ENCODE data around the gene PAMR1.
A peak's percentile ranks its signal among the peaks of the same experiment; 100 is the strongest.
"Not testable (repeated sequence)": the region's sequence is repeated elsewhere in the genome, so short reads cannot be mapped to it uniquely, and the experiment has no call there.

PAMR1 gene, protein sequence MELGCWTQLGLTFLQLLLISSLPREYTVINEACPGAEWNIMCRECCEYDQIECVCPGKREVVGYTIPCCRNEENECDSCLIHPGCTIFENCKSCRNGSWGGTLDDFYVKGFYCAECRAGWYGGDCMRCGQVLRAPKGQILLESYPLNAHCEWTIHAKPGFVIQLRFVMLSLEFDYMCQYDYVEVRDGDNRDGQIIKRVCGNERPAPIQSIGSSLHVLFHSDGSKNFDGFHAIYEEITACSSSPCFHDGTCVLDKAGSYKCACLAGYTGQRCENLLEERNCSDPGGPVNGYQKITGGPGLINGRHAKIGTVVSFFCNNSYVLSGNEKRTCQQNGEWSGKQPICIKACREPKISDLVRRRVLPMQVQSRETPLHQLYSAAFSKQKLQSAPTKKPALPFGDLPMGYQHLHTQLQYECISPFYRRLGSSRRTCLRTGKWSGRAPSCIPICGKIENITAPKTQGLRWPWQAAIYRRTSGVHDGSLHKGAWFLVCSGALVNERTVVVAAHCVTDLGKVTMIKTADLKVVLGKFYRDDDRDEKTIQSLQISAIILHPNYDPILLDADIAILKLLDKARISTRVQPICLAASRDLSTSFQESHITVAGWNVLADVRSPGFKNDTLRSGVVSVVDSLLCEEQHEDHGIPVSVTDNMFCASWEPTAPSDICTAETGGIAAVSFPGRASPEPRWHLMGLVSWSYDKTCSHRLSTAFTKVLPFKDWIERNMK

DNA sequence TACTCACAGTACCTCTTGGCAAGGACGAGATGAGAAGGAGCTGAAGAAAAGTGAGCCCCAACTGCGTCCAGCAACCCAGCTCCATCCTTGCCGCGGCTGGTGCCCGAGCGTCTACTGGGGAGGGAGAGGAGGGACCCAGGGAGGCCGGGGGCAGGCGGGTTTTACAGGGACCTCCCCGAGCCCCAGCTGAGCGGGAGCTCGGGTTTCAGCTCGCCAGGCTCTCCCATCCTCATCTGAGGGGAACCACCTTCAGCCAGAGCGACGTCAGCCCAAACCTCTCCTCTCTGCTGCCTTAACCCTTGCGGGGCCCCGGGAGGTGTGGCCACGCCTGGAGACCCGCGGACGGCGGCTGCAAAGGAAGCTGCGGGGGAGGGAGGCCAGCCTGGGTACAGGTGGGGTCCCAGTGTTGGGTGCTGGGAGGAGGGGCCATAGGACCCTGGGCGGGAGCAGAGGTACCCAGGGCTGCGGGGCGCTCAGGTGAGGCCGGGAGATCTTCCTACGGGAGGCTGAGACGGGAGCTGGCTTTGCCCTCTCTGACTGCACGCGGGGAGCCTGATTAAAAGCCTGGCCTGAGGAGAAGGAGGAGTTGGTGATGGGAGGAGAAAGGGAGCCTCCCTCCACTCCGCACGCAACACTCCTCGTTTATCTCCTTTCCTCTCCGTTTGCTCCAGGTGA, at the start of gene PAMR1:
Gene PAMR1, minus strand, starts transcription at position 116 of the 675 bp plus-strand sequence. Its CDS starts 31 bp downstream, at position 85.
- DNase-seq (ENCODE audit: low spot score), result peak; percentile 87

DNA sequence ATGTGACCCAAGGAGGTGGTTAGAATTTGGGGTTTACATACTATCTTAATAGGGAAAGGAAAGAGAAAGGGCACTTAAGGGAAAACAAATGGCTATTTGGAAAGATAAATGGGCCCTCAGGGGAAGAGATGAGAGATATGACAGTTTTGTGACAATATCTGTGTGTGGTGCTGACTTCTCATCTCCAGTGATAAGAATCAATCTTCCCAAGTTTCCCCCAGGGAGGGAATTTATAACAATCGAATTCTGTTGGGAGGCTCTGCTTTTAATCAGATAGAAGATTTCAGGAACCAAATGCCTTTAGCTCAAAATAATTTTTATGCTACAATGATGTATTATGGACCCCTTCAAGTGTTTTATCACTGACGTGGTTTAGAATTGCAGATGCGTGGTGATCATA, 46.3 kb upstream of the PAMR1 start:
- DNase-seq (ENCODE audit: low spot score), result no peak

DNA sequence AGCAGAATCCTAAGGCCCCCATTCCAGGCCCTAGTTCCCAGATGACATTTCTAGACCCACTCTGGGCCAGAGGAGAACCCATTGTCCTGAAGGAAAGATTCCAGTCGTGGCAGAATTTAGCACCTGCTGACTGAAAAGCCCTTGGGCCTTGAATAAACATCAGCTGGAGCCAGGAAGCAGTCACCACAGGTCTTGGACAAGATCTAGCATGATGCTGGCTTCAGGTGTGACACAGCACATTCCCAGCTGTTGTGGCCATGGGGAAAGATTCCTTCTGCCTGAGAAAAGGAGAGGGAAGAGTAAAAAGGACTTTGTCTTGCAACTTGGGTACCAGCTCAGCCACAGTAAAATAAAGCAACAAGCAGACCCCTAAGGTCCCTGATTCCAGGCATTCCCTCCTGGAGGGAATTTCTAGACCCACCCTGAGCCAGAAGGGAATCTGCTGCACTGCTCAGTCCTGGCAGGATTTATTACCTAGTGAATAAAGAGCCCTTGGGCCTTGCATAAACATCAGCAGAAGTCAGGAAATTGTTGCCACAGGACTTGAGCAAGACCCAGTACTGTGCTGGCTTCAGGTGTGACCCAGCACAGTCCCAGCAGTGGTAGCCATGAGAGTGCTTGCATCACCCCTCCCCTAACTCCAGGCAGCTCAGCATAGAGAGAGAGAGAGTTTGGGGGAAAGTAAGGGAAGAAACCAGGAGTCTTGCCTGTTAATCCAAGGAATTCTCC, 42.5 kb upstream of the PAMR1 start:
- DNase-seq (ENCODE audit: low spot score), result no peak

DNA sequence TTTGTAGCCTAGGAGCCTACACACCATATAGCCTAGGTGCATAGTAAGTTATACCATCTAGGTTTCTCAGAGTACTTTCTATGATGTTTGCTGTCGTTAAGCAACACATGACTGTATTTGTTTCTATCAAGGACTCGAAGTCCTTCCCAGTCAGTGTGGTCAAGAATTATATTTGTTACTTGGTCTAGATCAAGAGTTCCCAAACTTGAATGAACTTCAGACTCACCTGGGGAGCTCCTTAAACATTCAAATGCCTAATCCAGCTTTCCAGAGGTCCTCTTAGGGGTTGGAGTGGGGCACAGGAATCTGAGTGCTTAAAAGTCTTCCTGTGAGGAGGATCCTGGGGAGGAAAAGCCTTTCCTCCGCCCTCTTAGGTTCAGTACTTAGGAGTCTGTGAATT, 41.5 kb upstream of the PAMR1 start:
- DNase-seq (ENCODE audit: low spot score), result no peak

DNA sequence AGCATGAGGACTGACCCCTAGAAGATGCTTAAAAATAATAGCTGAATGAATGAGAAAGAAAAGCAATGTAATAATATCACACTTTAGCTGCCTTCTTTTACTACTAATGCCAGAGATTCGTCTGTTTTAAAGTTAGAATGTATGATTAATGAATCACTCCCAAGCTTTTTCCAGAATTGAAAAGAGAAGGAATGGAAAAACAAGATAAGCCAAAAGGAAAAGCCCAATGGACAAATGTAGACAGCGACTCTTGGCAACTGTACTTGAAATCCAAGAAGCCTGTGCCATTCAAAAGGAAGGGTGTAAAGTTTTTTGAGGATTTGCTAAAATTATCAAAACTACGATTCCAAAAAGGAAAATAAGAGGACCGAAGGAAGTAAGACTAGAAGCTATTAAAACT, 40.8 kb upstream of the PAMR1 start:
- DNase-seq (ENCODE audit: low spot score), result no peak

DNA sequence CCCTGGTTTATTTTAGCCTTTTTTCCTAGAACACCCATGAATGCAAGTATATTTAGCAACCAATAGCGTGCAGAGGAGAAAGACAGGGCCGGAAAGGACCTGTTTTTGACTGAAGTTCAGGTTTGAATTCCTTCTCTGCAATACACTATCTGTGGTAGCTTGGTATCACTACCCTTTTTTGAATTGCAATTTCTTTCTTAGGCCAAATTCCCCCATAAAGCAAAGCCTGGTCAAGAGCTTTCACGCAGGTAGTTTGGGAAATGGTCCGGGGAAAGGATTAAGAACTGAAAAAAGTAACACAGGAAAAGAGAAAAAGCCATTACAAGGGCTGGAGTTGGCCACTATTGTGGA, 38.8 kb upstream of the PAMR1 start:
- no peak for DNase-seq (ENCODE audit: low spot score)

DNA sequence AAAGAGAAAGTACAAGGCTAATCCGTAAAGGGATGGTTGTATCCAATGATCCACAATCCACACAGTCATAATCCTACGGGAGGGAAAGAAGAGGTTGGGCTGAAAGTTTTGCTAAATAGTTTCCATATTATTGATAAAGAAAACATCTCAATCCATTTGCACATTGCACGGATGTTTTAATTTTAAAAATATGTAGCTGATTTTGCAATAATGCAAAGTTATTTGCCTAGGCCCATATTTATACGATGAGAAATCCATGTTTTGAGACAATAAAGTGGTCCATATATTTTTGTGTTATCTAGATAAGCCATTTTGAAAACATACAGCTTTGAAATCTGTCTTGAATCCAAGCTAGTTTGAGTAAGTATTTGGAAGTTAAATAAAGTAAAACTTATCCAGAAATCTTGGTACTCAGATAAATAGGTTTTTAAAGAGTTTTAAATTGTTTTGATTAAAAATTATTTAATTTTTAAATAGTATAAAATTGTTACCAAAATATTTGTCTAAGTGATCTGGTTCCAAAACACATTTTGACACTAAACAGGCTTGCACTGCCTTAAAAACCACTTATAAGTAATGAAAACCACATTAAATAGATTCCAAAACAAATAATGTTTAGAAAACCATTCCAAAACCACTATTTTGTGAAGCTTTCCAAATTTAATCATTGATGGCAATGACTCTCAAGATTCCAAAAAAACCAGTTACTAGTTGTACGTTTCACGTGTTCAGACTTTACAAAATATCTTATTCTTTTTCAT, 38.2 kb upstream of the PAMR1 start:
- peak; percentile 42 for DNase-seq (ENCODE audit: low spot score)

DNA sequence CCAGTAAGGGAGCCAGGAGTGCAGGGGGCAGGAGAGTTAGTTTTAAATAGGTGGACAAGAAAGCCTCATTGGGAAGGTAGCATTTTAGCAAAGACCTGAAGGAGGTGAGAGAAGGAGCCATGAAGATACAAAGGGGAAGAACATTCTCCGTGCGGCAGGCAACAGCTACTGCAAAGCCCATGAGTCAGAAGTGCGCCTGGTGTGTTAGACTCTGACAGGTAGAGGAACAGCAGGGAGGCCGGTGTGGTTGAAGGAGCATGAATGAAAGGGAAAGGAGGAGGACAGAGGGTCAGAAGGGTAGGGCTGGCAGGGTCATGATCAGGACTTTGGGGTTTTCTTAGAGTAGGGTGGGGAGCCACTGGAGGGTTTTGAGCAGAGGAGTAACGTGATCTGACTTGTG, 34.5 kb upstream of the PAMR1 start:
- DNase-seq (ENCODE audit: low spot score), result no peak

DNA sequence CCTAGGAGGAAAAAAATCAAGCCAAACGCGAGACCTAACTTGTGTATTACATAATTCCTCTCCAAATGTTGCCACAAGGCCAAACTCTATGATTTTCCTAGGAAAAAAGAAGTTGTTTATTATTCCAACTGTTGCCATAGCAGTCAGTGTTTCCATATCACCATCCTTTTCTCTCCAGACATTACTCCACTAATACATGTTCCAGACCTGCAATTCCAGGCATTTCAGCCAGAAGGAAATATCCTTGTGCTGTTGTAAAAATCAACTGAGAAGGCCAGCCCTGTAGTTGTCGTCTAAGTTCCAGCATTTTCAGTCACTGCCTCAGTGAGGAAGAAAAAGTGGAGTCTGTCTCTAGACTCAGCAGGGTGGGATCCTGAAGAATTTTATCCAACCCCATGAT, 33.1 kb upstream of the PAMR1 start:
- DNase-seq (ENCODE audit: low spot score), result no peak

DNA sequence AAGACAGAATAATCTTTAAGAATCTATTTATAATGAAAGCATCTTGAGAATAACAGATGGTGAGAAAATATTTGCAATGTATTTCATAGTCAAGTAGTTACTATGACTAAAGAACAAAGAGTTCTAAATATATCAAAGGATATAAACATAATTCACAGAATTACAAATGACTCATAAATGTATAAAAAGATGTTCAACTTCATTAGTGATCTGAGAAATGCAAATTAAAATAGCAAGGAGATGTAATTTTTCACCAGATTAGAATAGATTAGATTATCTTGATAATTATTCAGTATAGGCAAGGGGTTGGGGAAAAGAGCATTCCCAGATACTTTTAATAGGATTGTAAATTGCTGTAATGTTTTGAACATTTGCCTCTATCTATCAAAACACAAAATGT, 30.1 kb upstream of the PAMR1 start:
- no peak for DNase-seq (ENCODE audit: low spot score)

DNA sequence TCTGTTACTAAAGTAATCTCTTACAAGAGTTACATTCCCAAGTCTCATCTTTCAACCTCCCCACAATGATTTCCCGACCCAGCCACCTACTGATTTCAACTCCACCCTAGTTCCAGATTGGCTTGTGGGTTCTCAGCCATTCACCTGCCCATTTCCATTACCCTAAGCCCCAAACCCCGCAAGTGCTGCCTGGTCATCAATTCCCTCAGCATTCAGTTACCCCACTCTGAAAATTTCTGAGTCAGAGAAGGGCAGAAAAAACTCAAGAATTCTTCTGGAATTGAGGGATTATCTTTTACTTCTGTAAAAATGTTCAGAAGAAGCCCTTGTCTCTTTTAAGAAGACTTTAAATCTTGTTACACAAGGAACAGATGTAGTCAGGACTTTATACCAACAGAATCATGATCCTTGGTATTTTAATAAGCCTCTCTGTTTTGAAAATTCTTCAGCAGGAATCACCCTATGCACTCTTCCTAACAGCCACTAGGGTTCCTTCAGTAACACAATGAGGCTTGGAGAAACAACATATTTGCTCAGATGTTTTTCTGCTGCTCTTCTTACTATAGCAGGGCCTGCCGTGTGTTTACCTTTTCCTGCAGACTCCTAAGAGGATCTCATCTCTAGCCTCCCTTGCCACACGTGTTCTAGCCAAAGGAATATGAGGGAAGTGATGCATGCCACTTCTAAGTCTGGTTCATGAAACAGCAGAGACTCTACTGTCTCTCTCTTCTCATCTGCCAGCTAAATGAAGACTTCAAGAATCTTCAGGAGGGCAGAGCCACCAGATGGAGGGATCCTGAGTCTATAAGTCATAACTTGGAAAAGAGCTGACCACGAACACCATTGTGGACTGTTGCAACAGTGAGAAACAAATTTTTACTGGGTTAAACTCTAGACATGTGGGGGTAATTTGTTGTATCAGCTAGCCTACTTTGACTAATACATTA, 29.3 kb upstream of the PAMR1 start:
- peak; percentile 56 for DNase-seq (ENCODE audit: low spot score)

DNA sequence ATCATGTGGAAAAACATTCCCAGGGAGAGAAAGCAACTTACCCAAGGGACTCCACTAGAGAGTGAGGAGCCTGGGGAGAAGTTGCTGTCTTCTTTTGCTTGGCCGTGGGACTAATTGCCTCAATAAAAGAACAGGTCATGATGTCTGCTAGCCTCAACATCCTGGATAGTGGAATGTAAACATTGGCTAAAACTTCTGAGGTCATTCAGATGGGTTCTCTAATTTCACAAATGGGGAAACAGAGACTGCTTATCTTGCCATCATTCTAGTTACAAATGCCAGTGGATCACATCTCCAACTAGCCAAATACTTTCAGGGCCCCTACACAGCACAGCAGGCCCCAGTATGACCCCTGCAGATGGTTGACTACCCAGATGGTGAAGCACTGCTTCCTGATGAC, 28.4 kb upstream of the PAMR1 start:
- peak; percentile 77 for DNase-seq (ENCODE audit: low spot score)

DNA sequence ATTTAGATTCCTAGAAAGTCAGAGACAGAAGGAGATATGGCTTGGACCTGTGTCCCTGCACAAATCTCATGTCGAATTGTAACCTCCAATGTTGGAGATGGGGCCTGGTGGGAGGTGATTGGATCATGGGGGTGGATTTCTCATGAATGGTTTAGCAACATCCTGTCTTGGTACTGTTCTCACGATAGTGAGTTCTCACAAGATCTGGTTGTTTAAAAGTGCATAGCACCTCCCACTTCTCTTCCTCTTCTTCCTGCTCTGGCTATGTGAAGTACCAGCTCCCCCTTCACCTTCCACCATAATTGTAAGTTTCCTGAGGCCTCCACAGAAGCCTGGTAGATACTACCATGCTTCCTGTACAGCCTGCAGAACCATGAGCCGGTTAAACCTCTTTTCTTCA, 27.6 kb upstream of the PAMR1 start:
- DNase-seq (ENCODE audit: low spot score), result no peak

DNA sequence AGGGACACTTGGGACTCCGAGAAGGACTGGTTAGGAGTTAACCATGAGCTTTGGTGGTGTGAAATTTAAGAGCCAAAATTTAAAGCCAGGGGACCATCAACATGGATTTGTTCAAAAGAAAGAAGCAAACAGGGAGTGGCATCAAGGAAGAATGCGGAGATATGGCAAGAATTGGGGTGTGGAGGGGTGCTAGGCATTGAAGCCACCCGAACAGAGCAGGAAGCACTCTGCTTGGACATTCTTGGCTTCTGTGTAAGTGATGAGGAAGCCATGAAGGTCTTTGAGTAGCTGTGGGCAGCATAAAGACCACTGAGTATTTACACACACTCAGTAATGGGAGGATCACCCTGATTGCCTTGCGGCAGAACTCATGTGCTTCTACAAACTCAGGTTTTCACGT, 27.2 kb upstream of the PAMR1 start:
- DNase-seq (ENCODE audit: low spot score), result no peak

DNA sequence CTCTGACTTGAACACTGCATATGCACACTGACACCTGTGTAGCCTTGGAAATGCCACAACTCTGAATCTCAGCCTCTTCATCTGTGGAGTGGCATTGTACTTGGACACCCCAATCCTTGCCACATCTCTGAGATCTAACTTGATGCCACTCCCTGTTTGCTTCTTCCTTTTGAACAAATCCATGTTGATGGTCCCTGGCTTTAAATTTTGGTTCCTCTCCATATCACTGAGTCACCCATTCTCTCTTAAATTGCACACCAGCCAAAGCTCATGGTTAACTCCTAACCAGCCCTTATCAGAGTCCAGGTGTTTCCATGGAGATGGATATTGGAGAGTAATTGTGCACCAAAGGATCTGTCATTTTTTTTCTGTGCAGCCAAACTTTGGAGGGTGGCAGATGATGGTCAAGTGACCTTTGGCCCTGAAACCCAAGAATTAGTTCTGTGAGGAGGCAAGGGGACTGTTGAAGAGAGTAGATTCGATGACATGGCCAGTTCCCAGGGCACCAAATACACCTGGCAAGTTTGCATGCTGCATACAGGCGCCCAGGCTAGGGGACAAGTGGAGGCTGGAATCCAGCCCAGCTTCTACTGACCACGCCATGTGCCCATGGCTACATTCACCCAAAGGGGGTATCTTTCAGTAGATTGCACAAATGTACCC, 25.1 kb upstream of the PAMR1 start:
- DNase-seq (ENCODE audit: low spot score), result no peak

DNA sequence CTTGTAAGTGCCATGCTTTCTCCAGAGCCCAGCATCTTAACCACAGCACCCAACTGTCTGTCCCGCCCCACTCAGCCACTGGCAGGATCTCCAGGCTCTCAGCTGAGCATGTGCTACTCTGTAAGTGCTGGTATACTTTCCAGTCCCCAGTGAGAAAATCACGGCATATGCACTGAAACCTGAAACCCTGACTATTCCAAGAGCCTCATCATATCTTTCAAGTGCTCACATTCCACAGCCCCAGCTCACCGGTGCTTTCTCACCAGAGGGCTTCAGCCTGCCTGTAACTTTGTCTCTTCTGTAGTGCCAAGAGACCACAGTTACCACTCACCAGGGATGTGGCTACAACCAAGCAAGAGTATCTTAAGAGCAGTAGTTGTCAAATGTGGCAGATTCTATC, 24.4 kb upstream of the PAMR1 start:
- peak; percentile 79 for DNase-seq (ENCODE audit: low spot score)

DNA sequence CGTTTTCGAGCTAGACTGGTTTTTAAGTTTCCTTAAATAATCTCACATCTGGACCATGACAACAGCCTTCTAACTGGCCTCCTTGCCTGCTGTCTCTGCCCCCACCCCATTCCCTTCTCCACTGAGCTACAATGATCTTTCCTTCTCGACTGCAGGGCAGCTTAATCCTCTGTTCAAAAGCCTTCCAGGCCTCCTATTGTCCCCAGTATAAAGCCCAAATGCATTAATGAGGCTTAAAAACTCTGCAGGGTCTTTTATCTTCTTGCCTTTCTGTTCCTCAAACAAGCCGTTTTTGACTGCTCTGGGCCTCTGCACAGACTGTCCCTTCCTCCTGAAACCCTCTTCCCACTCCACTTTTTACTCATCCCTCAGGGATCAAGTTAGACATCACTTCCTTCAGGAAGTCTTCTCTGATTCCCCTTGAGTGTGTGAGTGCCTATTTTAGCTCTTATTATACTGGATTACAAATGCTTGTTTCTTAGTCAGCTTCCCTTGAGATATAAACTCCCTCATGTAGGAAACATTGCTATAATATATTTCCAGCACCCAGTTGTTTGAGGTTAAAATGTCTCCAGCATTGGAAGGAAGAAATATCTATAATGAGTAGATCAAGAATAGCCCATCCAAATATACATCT, 23.6 kb upstream of the PAMR1 start:
- no peak for DNase-seq (ENCODE audit: low spot score)

DNA sequence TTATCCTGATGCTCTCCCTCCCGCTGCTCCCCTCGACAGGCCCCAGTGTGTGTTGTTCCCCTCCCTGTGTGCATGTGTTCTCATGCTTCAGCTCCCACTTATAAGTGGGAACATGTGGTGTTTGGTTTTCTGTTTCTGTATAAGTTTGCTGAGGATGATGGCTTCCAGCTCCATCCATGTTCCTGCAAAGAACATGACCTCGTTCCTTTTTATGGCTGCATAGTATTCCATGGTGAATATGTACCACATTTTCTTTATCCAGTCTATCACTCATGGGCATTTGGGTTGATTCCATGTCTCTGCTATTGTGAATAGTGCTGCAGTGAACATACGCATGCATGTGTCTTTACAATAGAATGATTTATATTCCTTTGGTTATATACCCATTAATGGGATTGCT, 22.6 kb upstream of the PAMR1 start:
- DNase-seq (ENCODE audit: low spot score), result not testable (repeated sequence)

DNA sequence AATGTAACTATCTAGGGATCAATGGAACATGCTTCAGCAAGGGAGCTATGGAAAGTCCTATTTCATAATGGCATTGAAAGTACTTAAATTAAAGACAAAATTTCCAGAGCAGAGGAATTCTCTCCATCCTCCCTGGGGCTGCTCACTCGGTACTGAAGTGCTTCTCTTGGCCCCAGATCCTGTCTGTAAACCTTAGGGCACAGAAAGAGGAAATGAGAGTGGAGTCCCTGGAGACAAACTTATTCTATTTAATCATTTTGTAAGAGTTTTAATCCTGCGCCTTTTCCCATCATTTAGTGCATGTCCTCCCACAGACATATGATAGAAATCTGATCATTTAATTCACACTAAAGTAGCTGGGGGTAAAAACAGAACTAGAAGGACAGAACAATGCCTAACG, 20.9 kb upstream of the PAMR1 start:
- DNase-seq (ENCODE audit: low spot score), result no peak
